IMR-90 (cell line): Measurements from ENCODE around the gene HERC4. TPM values are rescaled to one million over a fixed set of nuclear protein-coding genes. Genes with fewer than 3 reads are reported as not detected.

Source experiments
- ATAC-seq: fragments of 200-7000 bp; cut with Tn5 transposase; 2 replicates; pipeline ENCODE4 v1.9.1; 2020; ENCODE audit warnings: low read depth, mild to moderate bottlenecking, moderate library complexity
- BruUV-seq: library from RNA; stranded (reverse); fragments of 400-500 nt; replicated peaks from 2 replicates; lab custom pipeline; 2021; lab: Mats Ljungman, UMichigan
- CTCF ChIA-PET: fragments of 300-600 bp; formaldehyde crosslinking; extraction: SDS; loops from one replicate; lab custom pipeline; 2021; ENCODE audit warnings: antibody characterized with exemption; lab: Yijun Ruan, JAX
- POLR2A ChIA-PET: fragments of 300-600 bp; sonication (Branson Sonifier 250); formaldehyde crosslinking; loops from one replicate; lab custom pipeline; 2022; ENCODE audit warnings: antibody characterized with exemption; ENCODE audit not compliant: unreplicated experiment; lab: Charles Lee
- DNase-seq: peaks from one replicate; pipeline ENCODE4 v3.0.0; 2013
- H2AFZ ChIP-seq: replicated peaks from 2 replicates; pipeline ENCODE3; 2013; ENCODE audit warnings: low read length, mild to moderate bottlenecking; ENCODE audit not compliant: poor library complexity
- H2AK5ac ChIP-seq: 2 replicates; pipeline ENCODE4 v1.6.1; 2013; ENCODE audit warnings: low read depth, low read length, inconsistent platforms
- H2AK9ac ChIP-seq: replicated peaks from 2 replicates; pipeline ENCODE3; 2013; ENCODE audit warnings: mild to moderate bottlenecking, low read depth, low read length, moderate library complexity; ENCODE audit not compliant: poor library complexity
- H2BK120ac ChIP-seq: 2 replicates; pipeline ENCODE4 v1.6.1; 2013; ENCODE audit warnings: low read depth, low read length, inconsistent platforms
- H2BK15ac ChIP-seq: 3 replicates; pipeline ENCODE4 v1.6.1; 2013; ENCODE audit warnings: low read depth, low read length, inconsistent platforms
- H2BK20ac ChIP-seq: 2 replicates; pipeline ENCODE4 v1.6.1; 2013; ENCODE audit warnings: low read depth, mild to moderate bottlenecking, inconsistent platforms, low read length, moderate library complexity
- H2BK5ac ChIP-seq: 2 replicates; pipeline ENCODE4 v1.6.1; 2013; ENCODE audit warnings: mild to moderate bottlenecking, low read depth, low read length, inconsistent platforms; ENCODE audit not compliant: poor library complexity, severe bottlenecking
- H3K14ac ChIP-seq: replicated peaks from 2 replicates; pipeline ENCODE4 v1.6.1; 2013; ENCODE audit warnings: low read depth, low read length, inconsistent platforms
- H3K18ac ChIP-seq: 2 replicates; pipeline ENCODE4 v1.6.1; 2013; ENCODE audit warnings: low read depth, low read length, control low read depth
- H3K23ac ChIP-seq: 2 replicates; pipeline ENCODE4 v1.6.1; 2013; ENCODE audit warnings: low read depth, low read length, inconsistent platforms
- H3K27ac ChIP-seq: 2 replicates; pipeline ENCODE4 v1.5.1; 2013; ENCODE audit warnings: mild to moderate bottlenecking, control low read depth, low read length; ENCODE audit not compliant: insufficient read depth
- H3K27me3 ChIP-seq: 2 replicates; pipeline ENCODE4 v1.6.1; 2013; ENCODE audit warnings: low read length; ENCODE audit not compliant: control insufficient read depth, insufficient read depth
- H3K36me3 ChIP-seq: 2 replicates; pipeline ENCODE4 v1.6.1; 2013; ENCODE audit warnings: low read length, mixed read lengths; ENCODE audit not compliant: control insufficient read depth, insufficient read depth
- H3K4ac ChIP-seq: 2 replicates; pipeline ENCODE4 v1.6.1; 2013; ENCODE audit warnings: low read depth, low read length, inconsistent platforms
- H3K4me1 ChIP-seq: 2 replicates; pipeline ENCODE4 v1.6.1; 2013; ENCODE audit warnings: low read length, mixed read lengths; ENCODE audit not compliant: control insufficient read depth, insufficient read depth
- H3K4me2 ChIP-seq: 2 replicates; pipeline ENCODE4 v1.6.1; 2013; ENCODE audit warnings: low read depth, mild to moderate bottlenecking, control low read depth, low read length, moderate library complexity
- H3K4me3 ChIP-seq: 2 replicates; pipeline ENCODE4 v1.5.1; 2013; ENCODE audit warnings: low read depth, mild to moderate bottlenecking, control low read depth, low read length, moderate library complexity; ENCODE audit not compliant: insufficient read depth
- H3K56ac ChIP-seq: 2 replicates; pipeline ENCODE4 v1.6.1; 2013; ENCODE audit warnings: low read length, inconsistent platforms; ENCODE audit not compliant: insufficient read depth; ENCODE audit errors: extremely low read depth
- H3K79me1 ChIP-seq, 2 experiments: 2 replicates each; pipeline ENCODE4 v1.6.1; 2013; ENCODE audit warnings: low read length in 2 of 2, inconsistent platforms in 1 of 2, low read depth in 1 of 2
- H3K9ac ChIP-seq: 2 replicates; pipeline ENCODE4 v1.6.1; 2013; ENCODE audit warnings: low read depth, low read length, control low read depth
- H3K9me1 ChIP-seq: 2 replicates; pipeline ENCODE4 v1.6.1; 2013; ENCODE audit warnings: low read length, inconsistent platforms; ENCODE audit not compliant: insufficient read depth
- H3K9me3 ChIP-seq: 2 replicates; pipeline ENCODE4 v1.6.1; 2013; ENCODE audit warnings: low read length; ENCODE audit not compliant: control insufficient read depth, insufficient read depth
- H4K20me1 ChIP-seq: 2 replicates; pipeline ENCODE4 v1.6.1; 2013; ENCODE audit warnings: low read length, inconsistent platforms; ENCODE audit not compliant: insufficient read depth
- H4K5ac ChIP-seq: 2 replicates; pipeline ENCODE4 v1.6.1; 2013; ENCODE audit warnings: mild to moderate bottlenecking, low read depth, low read length, control low read depth
- H4K8ac ChIP-seq, 2 experiments: 2 replicates each; pipeline ENCODE4 v1.6.1; 2013; ENCODE audit warnings: low read depth in 2 of 2, low read length in 2 of 2, control low read depth in 1 of 2, inconsistent platforms in 1 of 2
- H4K91ac ChIP-seq: 2 replicates; pipeline ENCODE4 v1.6.1; 2013; ENCODE audit warnings: low read depth, low read length, inconsistent platforms; ENCODE audit not compliant: insufficient read depth
- MXI1 ChIP-seq: IDR thresholded peaks from 2 replicates; pipeline ENCODE4 v1.6.1; 2012; ENCODE audit warnings: low read depth, mild to moderate bottlenecking, low read length, moderate library complexity, borderline replicate concordance
- SMC3 ChIP-seq: fragments of 150-350 bp; IDR thresholded peaks from 2 replicates; pipeline ENCODE4 v1.6.1; 2016; ENCODE audit warnings: low read depth, mild to moderate bottlenecking, antibody characterized with exemption, low read length, moderate library complexity
- WGBS, 2 experiments: methylation state at CpG; one replicate each; pipeline versions ENCODE4 v1.1.5 to v1.1.7; 2013; ENCODE audit warnings: missing lambda C conversion rate in 2 of 2; ENCODE audit not compliant: insufficient read length in 1 of 2; ENCODE audit errors: extremely low coverage in 2 of 2; 5-methylcytosine and 5-hydroxymethylcytosine counted together
- dilution Hi-C: fragments of 300-500 bp; cut with HindIII; formaldehyde crosslinking; loops from one replicate; pipeline ENCODE4 v1.14.3; 2018; ENCODE audit warnings: low sequenced_read_pairs; ENCODE audit not compliant: unreplicated experiment
- in situ Hi-C: fragments of 300-500 bp; cut with MboI; formaldehyde crosslinking; loops from 3 replicates; pipeline ENCODE4 v1.14.3; 2019; ENCODE audit warnings: low sequenced_read_pairs, inconsistent platforms, mixed read lengths
- intact Hi-C: fragments of 100-400 bp; cut with micrococcal nuclease; formaldehyde crosslinking; loops from 2 replicates; pipeline ENCODE4 v1.10.0; 2022
- polyA plus RNA-seq, 3 experiments: library from polyadenylated mRNA; depleted of rRNA; stranded (reverse); fragments of >200 nt; gene quantifications; 2 replicates each; pipeline ENCODE4 v1.2.3, GENCODE V29; 2012; ENCODE audit warnings: low replicate concordance in 1 of 3
- total RNA-seq: library from RNA; depleted of rRNA; stranded (reverse); fragments of >200 nt; gene quantifications from 2 replicates; pipeline ENCODE4 v1.2.3, GENCODE V29; 2012

HERC4 gene
- total and polyA plus RNA-seq, 2 of the 4 experiments (the other 2 are of a cell fraction), result 66.6 to 92.8 TPM

DNA sequence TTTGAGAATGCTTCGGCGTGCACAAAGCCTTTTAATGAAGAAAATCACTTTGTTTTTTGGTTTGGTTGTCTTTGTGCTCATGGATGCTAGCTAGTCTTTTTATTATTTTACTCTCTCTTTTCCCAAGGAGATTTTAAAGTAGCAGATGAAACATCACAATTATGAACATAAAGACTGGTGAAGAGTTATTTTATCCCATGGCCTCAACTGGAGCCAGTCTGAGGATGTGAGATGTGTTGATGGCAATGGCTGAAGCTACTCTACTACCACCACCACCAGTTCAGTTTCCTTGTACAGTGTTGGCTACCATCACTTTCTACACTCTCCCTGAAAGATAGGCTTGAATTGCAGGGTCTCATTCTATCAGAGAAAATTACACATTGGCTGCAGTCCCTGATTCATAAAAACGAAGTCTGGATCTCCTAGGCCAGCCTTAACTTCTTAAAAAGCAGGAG lies 494 bp upstream of the HERC4 start:
- Histone ChIP-seq H3K79me1 (peaks cover 4 to 10% of the 10 kb centered on the region in 2 experiments; a peak in 3 of 4 replicates), H3K9me1 (no peaks in the 10 kb centered on the region), H3K4me2 (peak overlapping the region; percentile 95), H2BK5ac (peak overlapping the region; percentile 93), H4K20me1 (peaks cover 21% of the 10 kb centered on the region), H2BK120ac (peak overlapping the region; percentile 87), H3K14ac (peak overlapping the region; percentile 99), H4K5ac (peak overlapping the region; percentile 99), H2AK9ac (no peak overlapping the region), H2AK5ac (peak overlapping the region; percentile 56; the same call in 1 of the 2 replicates), H3K27ac (no peak overlapping the region), H3K56ac (peak overlapping the region; percentile 77), H3K4me1 (peaks cover 4% of the 10 kb centered on the region), H2BK15ac (peak overlapping the region; percentile 55; the same call in 1 of the 3 replicates), H3K9ac (peak overlapping the region; percentile 78; the same call in 1 of the 2 replicates), H3K23ac (peak overlapping the region; percentile 99), H3K9me3 (no peaks in the 10 kb centered on the region), H2BK20ac (peak overlapping the region; percentile 78), H4K8ac (peak overlapping the region; percentile 96 to 99), H3K36me3 (peaks cover 2% of the 10 kb centered on the region; the same call in 1 of the 2 replicates), H3K4me3 (peak overlapping the region; percentile 41; the same call in 1 of the 2 replicates), H4K91ac (peak overlapping the region; percentile 82), H3K27me3 (no peaks in the 10 kb centered on the region), H3K4ac (peak overlapping the region; percentile 88), H3K18ac (peak overlapping the region; percentile 92), H2AFZ (no peak overlapping the region)
- ChIA-PET CTCF (interaction anchor here (1.2 kb wide), 1 partner anchor 137 kb away, joined by 5 read pairs; no protein-coding TSS in a partner anchor), POLR2A (no interaction called here)
- DNase-seq, result no peak
- in situ Hi-C loops, result no loop called here
- intact Hi-C loops, result loop anchor here (2.0 to 10.0 kb wide), 3 partner anchors 81 to 259 kb away; partner anchors contain the start of genes HNRNPH3, PBLD and SIRT1
- WGBS, 2 experiments, result no CpG with 5 or more reads among the region's 3 CpGs
- TF ChIP-seq SMC3, result no peak
- no peak for TF ChIP-seq MXI1
- dilution Hi-C loops, result no loop called here
- TSS peak; percentile 89 for BruUV-seq
- ATAC-seq, result no peak
